Tibial nerve (tissue), 4 donors: ENCODE measurements around the gene CACNG6.

Source experiments
- CTCF ChIP-seq, 5 experiments: fragments of 200-600 bp in 3 of 5; fragments of 450-650 bp in 2 of 5; sonication (generic) in 3 of 5; IDR thresholded peaks; one replicate each; pipeline ENCODE4 v1.5.1; 2016 to 2019; ENCODE audit warnings: antibody characterized with exemption in 5 of 5, mild to moderate bottlenecking in 3 of 5, moderate library complexity in 2 of 5
- EP300 ChIP-seq, 2 donors: sonication (generic); formaldehyde crosslinking; IDR thresholded peaks; one replicate each; pipeline ENCODE4 v1.6.1; 2017; ENCODE audit warnings: antibody characterized with exemption in 2 of 2, mild to moderate bottlenecking in 1 of 2
- POLR2A ChIP-seq, 2 donors: fragments of 450-650 bp; IDR thresholded peaks; one replicate each; pipeline ENCODE4 v1.6.1; 2017; ENCODE audit warnings: antibody characterized with exemption in 2 of 2, mild to moderate bottlenecking in 2 of 2, moderate library complexity in 2 of 2

GRCh38 chr19:53945998-53946397, 45.4 kb upstream of the CACNG6 start:
- TF ChIP-seq POLR2A (IDR thresholded peaks at IDR 0.05) (no peak), CTCF (IDR thresholded peaks at IDR 0.05) (no peak), EP300 (IDR thresholded peaks at IDR 0.05) (no peak)
